NCI-H524 treated with DMSO at 0.1 percent for 48 hours (cell line): Measurements from ENCODE around the gene ZBTB5.

Experiments
- DNase-seq: peaks from one replicate; lab custom pipeline; 2025; lab: John Stamatoyannopoulos, UW

Gene ZBTB5

GRCh38 chr9:37424686-37425297, 40.5 kb downstream of the ZBTB5 start:
- DNase-seq, result no peak

DNA sequence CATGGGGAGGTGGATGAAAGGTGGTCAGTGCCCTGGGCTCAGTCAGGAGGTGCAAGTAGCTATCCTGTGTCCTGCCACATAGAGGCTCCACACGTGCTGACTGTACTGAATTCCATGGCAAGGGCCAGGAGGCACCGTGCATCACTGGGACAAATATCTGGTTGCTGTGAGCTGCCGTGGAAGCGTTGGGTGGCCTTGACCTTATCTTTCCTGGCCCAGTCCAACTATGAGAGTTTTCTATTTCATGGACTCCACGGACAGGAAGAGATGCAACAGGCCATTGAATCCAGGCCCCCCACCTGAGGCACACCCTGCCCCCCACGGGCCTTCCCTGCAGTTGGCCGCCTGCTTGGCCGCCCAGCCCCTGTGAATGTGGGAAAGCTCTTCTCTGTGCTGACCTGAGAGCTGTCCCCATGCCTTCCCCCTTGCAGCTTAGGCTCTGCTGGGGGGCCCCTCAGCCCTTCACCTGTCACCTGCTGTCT, 41.0 kb downstream of the ZBTB5 start:
- no peak for DNase-seq

DNA sequence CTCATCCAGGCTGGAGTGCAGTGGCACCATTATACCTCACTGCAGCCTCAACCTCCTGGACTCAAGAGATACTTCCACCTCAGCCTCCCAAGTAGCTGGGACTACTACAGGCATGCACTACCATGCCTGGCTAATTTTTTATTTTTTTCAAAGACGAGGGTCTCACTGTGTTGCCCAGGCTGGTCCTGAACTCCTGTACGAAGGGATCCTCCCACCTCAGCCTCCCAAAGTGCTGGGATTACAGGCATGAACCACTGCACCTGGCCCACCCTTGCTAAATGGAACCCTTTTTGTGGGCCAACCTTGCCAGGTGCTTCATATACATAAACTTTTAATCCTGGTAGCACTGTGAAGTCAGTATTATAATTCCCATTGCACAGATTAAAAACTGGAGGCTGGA, 41.7 kb downstream of the ZBTB5 start:
- no peak for DNase-seq

DNA sequence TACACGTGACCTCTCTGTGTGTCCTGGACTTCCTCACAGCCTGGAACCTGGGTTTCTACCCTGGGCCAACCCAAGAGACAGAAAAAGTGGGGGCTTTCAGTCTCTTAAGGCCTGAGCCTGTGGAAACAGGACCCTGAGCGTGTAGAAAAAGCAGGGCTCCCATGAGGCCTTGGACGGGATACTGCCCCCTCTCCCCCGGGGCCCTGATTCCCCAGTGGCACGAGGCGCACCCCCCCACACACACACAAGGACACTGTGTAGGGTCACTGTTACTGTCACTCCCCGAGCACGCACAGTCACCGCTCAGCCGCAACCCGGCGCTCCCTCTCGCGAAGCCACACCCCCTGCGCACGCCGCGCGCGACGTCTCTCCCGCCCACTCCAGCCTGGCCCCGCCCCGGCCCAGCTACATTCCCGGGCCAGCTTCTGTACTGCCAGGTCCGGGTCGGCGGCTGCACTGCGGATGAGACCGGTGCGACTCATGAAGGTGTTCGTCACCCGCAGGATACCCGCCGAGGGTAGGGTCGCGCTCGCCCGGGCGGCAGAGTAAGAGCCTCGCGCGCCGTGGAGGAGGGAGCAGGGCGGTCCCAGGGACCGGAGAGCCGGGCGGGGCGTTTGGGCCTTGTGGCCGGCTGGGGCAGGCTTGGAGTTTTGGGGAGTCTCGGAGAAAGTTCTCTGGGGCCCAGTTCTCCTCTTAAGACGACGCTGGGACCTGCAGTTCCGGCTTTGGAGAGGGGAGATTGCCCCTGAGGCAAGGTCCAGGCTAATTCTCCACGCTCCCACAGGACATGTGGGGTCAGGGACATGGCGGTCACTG, 42.8 kb downstream of the ZBTB5 start, which contains the start of gene GRHPR:
GRHPR (plus strand) TSS at position 408 of the 816 bp plus-strand sequence; CDS start at position 463, 55 bp downstream.
- peak; percentile 26 for DNase-seq

GRCh38 chr9:37421914-37422288, 43.3 kb downstream of the ZBTB5 start:
- no peak for DNase-seq

DNA sequence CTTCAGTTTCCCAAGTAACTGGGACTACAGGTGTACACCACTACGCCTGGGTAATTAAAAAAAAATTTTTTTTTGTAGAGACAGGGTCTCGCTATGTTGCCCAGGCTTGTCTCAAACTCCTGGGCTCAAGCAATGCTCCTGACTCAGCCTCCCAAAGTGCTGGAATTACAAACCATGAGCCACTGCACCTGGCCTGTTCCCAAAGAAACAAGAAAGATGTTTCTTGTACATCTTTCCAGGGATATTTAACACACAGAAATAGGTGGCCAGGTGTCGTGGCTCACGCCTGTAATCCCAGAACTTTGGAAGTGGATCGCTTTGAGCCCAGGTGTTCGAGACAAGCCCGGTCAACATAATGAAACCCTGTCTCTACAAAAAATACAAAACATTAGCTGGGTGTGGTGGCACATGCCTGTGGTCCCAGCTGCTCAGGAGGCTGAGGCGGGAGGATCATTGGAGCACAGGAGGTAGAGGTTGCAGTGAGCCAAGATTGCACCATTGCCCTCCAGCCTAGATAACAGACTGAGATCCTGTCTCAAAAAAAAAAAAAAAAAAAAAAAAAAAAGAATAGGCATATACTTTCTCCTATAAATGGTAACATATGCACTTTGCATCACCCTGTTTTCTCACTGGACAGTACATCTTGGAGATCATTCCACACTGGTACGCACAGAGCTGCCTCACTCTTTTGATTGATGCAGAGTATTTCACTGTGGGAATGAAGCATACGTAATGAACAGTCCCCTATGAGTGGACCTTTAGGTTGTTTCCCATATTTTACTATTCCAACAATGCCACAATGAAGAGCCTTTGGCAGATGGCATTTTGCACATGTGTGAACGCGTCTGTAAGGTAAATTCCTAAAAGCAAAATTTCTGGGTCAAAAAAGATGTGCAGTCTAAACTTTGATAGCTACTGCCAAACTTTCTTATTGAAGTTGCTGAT, 44.7 kb downstream of the ZBTB5 start:
- no peak for DNase-seq

- DNase-seq, result no peak
Observed at GRCh38 chr9:37419204-37419603, 46.0 kb downstream of the ZBTB5 start.

GRCh38 chr9:37417857-37418618, 47.2 kb downstream of the ZBTB5 start:
- DNase-seq, result no peak

GRCh38 chr9:37417252-37417803, 47.9 kb downstream of the ZBTB5 start:
- DNase-seq, result no peak

DNA sequence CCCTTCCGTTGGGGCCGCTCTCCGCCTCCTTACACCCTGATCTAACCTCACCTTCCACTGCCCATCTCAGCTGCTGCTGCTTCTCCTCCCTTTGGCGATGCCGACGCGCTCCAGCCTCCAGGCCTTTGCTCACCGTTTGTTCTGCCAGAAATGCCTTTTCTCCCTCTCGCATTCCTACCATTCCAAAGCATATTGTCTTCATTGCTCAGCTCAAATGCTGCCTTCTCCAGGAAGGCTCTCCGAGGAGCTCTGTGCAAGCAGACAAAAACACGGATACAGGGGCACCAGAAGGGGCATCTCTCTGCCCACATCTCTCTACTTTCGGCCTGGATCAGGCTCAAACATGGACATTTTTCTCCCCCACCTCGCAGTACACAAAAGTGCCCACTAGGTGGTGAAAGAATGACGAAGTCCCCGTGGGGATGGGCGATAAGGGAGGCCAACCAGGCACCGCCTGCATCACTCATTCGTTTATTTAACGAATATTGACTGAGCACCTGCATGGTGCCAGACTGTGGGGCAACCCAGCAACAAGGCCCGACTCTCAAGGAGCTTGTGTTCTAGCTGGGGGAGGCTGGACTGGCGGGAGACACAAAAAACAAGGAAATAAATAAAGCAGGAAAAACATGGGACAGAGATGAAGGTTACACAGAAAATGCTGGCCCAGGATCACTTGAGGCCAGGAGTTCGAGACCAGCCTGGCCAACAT, 50.1 kb downstream of the ZBTB5 start:
- DNase-seq, result no peak

DNA sequence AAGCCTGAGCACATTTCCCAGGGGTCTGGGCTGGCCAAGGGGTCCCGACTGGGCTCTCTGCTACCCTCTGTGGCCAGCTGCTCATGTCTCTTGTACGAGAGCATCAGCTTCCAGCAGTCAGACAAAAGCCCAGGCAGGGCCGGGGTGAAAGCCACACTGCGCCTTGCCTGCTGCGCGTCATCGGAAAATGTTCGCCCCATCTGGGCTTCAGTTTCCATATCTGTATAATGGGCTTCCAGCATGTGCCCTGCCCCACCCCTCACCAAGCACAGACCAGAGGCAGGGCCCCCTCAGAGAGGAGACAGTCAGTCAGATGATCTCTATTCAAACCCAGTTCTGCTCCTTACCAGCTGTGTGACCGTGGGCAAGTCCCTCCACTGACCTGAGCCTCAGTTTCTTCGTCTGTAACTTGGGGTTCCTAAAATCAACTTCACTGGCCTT, 50.7 kb downstream of the ZBTB5 start:
- no peak for DNase-seq

DNA sequence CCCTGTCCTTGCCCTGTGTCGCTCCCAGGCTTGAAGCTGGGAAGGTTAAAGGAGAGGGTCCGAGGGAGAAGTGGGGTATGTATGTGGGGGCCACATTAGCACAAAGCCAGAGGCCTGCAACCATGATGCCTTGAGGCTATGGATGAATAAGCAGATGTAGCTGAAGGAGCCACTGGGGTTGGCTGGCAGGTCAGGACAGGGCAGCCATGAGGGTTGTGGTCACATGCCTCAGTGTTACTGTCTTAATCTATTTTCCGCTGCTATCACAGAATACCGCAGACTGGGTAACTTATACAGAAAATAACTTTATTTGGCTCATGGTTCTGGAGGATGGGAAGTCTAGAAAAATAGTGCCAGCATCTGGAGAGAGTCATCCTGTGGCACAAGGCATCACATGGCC, 51.9 kb downstream of the ZBTB5 start:
- no peak for DNase-seq

- peak; percentile 52 for DNase-seq
Observed at GRCh38 chr9:37412431-37413151, 52.7 kb downstream of the ZBTB5 start.

- DNase-seq, result no peak
Observed at GRCh38 chr9:37410969-37411785, 54.1 kb downstream of the ZBTB5 start.

GRCh38 chr9:37410354-37410861, 54.8 kb downstream of the ZBTB5 start:
- DNase-seq, result no peak

GRCh38 chr9:37408933-37409710, 56.1 kb downstream of the ZBTB5 start:
- DNase-seq, result no peak

DNA sequence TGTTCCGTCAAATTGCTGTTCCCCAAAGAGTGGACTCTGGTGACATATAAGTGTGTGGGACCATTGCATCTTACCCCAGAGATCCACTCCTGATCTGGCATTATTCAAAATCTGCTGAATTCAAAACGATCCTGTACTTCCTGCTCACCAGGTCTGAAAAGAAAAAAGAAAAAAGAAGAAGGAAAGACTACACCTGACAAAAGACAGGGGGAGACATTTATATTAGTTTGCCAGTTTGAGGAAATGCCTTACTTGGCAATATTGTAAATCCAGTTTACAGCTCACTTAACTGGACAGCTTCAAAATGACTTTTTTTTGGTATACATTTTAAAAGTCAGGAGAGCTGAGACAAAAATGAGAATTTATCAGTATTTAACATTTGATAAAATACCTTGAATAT, 57.8 kb downstream of the ZBTB5 start:
- DNase-seq, result no peak
